ENCODE data around the gene VMP1. TPM values are rescaled to one million over a fixed set of nuclear protein-coding genes. Genes with fewer than 3 reads are reported as not detected.

The VMP1 gene
- total RNA-seq, 2 experiments from 2014 or later = 73.6 to 81.1 TPM

GRCh38 chr17:59723607-59724006, 16.2 kb downstream of the VMP1 start:
- Histone ChIP-seq H3K27me3 (ENCODE audit: control insufficient read depth in 1 of 2, insufficient read depth in 2 of 2, low read length in 2 of 2) (no peaks in the 10 kb centered on the region), H3K36me3 (ENCODE audit: insufficient read depth, low read length) (no peaks in the 10 kb centered on the region), H3K27ac (ENCODE audit: low read depth in 1 of 2, low read length in 2 of 2) (no peak overlapping the region), H3K4me1 (ENCODE audit: insufficient read depth, low read length) (peaks cover 3% of the 10 kb centered on the region), H3K9me3 (ENCODE audit: control insufficient read depth in 1 of 2, insufficient read depth in 1 of 2, low read length in 2 of 2) (no peaks in the 10 kb centered on the region), H3K4me3 (ENCODE audit: low read length) (no peak overlapping the region)
- H3K4me3 Mint-ChIP-seq = no peak overlapping the region
- ChIA-PET POLR2A (no interaction called here), CTCF (no interaction called here)
- ATAC-seq (ENCODE audit: poor library complexity) (no peak), DNase-seq (no peak)
- H3K9me3 Mint-ChIP-seq = no peaks in the 10 kb centered on the region
- H3K36me3 Mint-ChIP-seq (ENCODE audit: low read depth) = peaks cover 4% of the 10 kb centered on the region
- H3K4me1 Mint-ChIP-seq (ENCODE audit: low read depth) = peaks cover 42% of the 10 kb centered on the region
- no peak for TF ChIP-seq CTCF (IDR thresholded peaks at IDR 0.05)
- intact Hi-C loops (cut with DNase I, micrococcal nuclease) = no loop called here
- H3K27me3 Mint-ChIP-seq = no peaks in the 10 kb centered on the region
- no peak overlapping the region for H3K27ac Mint-ChIP-seq

- H3K27me3 ChIP-seq (ENCODE audit: control insufficient read depth in 1 of 2, insufficient read depth in 2 of 2, low read length in 2 of 2) = no peaks in the 10 kb centered on the region
- no peak overlapping the region for H3K4me3 ChIP-seq (ENCODE audit: low read length)
- no peaks in the 10 kb centered on the region for H3K9me3 ChIP-seq (ENCODE audit: control insufficient read depth in 1 of 2, insufficient read depth in 1 of 2, low read length in 2 of 2)
- ChIA-PET POLR2A (interaction anchor here (0.6 kb wide), 1 partner anchor 416 kb away, joined by 3 read pairs; no protein-coding TSS in a partner anchor), CTCF (interaction anchor here (0.7 kb wide), 1 partner anchor 134 kb away, joined by 3 read pairs; no protein-coding TSS in a partner anchor)
- no peaks in the 10 kb centered on the region for H3K36me3 ChIP-seq (ENCODE audit: insufficient read depth, low read length)
- intact Hi-C loops (cut with DNase I, micrococcal nuclease) = no loop called here
- ATAC-seq (ENCODE audit: poor library complexity) (no peak), DNase-seq (peak in 1 of 14 experiments; percentile 9)
- H3K4me1 ChIP-seq (ENCODE audit: insufficient read depth, low read length) = peaks cover 11% of the 10 kb centered on the region
- peaks cover 34% of the 10 kb centered on the region for H3K4me1 Mint-ChIP-seq (ENCODE audit: low read depth)
- H3K27me3 Mint-ChIP-seq = no peaks in the 10 kb centered on the region
- no peaks in the 10 kb centered on the region for H3K9me3 Mint-ChIP-seq
- no peak overlapping the region for H3K4me3 Mint-ChIP-seq
- no peak for TF ChIP-seq CTCF (IDR thresholded peaks at IDR 0.05)
- no peaks in the 10 kb centered on the region for H3K36me3 Mint-ChIP-seq (ENCODE audit: low read depth)
- no peak overlapping the region for H3K27ac Mint-ChIP-seq
- H3K27ac ChIP-seq (ENCODE audit: low read depth in 1 of 2, low read length in 2 of 2) = no peak overlapping the region
These were observed 18.2 kb downstream of the VMP1 start for GRCh38 chr17:59725691-59726090.

- Mint-ChIP-seq H3K27ac (no peak overlapping the region), H3K4me3 (no peak overlapping the region), H3K9me3 (no peaks in the 10 kb centered on the region), H3K4me1 (ENCODE audit: low read depth) (peaks cover 32% of the 10 kb centered on the region), H3K27me3 (no peaks in the 10 kb centered on the region), H3K36me3 (ENCODE audit: low read depth) (peaks cover 14% of the 10 kb centered on the region)
- Histone ChIP-seq H3K27me3 (ENCODE audit: control insufficient read depth in 1 of 2, insufficient read depth in 2 of 2, low read length in 2 of 2) (no peaks in the 10 kb centered on the region), H3K9me3 (ENCODE audit: control insufficient read depth in 1 of 2, insufficient read depth in 1 of 2, low read length in 2 of 2) (no peaks in the 10 kb centered on the region), H3K4me1 (ENCODE audit: insufficient read depth, low read length) (peaks cover 9% of the 10 kb centered on the region), H3K36me3 (ENCODE audit: insufficient read depth, low read length) (peaks cover 1% of the 10 kb centered on the region), H3K27ac (ENCODE audit: low read depth in 1 of 2, low read length in 2 of 2) (no peak overlapping the region), H3K4me3 (ENCODE audit: low read length) (no peak overlapping the region)
- DNase-seq (no peak), ATAC-seq (ENCODE audit: poor library complexity) (no peak)
- intact Hi-C loops (cut with DNase I, micrococcal nuclease) = no loop called here
- ChIA-PET POLR2A (no interaction called here), CTCF (no interaction called here)
- no peak for TF ChIP-seq CTCF (IDR thresholded peaks at IDR 0.05)
These were observed 20.5 kb downstream of the VMP1 start for GRCh38 chr17:59727817-59728533.
